Measurements from ENCODE around the gene SUSD5.

GRCh38 chr3:33250712-33251111 lies 32.1 kb upstream of the SUSD5 start:
- TF ChIP-seq POLR2AphosphoS5 (IDR thresholded peaks at IDR 0.05) = no peak
- no peak for TF ChIP-seq CTCF (IDR thresholded peaks at IDR 0.05)
- TF ChIP-seq POLR2A (IDR thresholded peaks at IDR 0.05) = no peak
- no peak for TF ChIP-seq EP300 (IDR thresholded peaks at IDR 0.05; ENCODE audit: low read depth)
